NK-92 (cell line): ENCODE results near the gene FASN.

ENCODE experiments used
- DNase-seq: peaks from one replicate; lab custom pipeline; 2025; ENCODE audit not compliant: unreplicated experiment; lab: John Stamatoyannopoulos, UW

FASN gene

DNA sequence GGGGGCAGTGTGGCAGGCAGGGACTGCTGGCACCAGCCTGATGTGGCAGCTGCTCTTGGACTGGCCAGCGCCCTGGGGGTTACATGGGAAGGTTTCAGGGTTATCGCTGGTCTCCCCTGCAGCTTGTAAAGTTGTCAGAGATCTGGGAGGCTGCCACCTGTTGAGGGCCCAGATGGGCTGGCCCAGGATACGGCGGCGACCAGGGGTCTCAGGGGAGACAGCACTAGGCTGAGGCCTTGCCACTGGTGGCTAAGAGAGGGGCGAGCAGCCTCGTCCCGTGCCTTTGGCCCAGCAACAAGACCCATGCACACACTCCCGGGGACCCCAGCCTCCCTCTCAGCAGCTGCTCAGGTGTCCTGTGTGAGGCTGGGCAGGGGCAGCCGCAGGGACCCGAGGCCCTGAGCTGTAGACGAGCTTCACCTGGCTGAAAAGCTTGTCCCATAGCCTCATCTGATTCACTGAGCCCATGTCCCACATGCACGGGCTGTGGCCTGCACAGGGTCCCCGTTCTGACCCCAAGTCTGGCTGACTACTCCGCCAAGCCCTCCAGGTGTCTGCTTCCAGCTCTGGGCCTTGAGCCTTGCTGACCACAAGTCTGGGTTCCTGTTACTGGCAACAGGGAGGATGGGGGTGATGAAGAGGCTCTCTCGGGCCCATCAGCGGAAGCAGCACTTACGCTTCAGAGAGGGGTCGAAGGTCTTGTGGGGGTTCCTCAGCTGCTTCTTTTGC is 38.6 kb downstream of the FASN start:
- DNase-seq, result no peak

DNA sequence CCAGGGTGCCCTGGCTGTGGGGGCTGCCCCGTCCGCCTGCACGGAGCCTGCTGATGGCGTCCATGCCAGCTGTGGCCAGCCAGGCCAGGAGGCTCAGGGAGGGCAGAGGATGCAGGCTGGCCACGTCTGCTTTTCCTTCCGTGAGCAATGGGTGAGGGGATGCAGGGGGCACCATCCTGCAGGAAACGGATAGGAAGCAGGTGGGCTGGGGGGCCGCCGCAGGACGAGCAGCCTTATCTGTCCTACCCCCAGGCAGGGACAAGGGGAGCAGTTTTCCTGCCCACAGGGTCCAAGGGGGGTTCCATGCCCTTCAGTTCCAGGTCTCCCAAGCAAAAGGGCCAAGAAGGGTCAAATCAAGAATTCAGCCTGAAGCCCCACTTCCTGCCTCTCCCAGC is 39.2 kb downstream of the FASN start:
- no peak for DNase-seq

DNA sequence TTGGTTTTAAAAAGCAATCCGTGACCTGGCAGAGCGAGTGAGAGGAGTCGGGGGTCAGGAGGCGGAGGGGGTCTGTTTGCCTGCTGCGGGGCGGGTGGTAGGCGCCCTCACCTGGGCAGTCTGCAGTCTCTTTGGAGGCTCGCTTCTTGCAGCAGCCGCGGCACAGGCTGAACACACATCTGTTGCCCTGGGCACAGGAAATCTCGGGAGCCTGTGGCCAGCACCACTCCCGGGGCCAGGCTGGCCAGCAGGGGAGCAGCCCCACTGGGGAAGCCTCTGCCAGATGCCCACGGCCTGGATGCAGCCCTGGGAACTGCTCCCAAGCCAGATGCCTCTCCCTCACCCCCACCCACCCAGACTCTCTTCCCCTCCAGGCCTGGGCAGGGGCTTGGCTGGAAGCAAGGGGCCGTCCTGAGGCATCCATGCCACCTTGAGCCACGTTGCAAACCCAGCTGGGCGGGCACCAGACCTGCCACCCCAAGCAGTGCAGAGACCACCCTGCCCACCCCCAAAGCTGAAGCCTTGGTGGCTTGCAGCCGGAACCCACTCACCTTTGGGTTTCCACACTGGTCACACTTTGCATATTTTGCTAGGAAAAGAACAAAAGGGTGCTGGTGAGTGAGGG is 39.7 kb downstream of the FASN start:
- DNase-seq, result no peak

DNA sequence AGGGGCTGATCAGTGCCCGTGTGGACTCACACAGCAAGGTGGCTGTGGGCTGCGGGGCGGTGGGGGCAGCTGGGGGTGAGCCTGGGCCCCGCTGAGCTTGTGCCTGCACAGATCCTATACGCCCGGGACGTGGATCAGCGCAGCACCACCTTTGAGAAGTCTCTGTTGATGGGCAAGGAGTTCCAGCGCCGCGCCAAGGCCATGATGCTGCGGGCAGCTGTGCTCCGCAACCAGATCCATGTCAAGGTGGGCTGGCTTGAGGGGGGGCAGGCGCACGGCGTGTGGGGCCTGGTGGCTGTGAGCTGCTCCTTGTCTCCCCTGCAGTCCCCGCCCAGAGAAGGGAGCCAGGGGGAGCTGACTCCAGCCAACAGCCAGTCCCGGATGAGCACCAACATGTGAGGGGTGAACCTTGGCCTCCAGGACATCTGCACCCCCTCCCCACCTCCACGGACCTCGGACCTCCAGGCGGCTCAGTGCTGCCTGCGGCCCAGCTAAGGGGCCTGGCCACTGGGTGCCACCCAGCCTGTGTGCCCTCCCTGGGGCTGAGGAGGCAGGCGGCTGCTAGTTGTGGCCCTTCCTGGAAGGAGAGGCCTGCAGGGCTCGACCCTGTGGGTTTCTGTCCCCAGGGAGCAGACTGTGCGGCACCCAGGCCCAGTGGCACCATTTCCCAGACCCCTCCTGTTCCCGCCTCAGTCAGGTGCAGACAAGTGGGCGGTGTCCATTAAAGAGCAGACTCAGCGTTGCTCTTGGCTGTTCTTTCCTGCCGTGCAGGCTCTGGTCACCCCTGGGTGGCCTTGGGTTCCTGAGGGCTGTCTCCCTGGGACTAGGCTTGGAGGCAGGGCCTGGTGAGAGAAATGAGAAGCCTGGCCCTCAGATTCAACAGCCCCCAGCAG is 41.1 kb downstream of the FASN start:
- no peak for DNase-seq

DNA sequence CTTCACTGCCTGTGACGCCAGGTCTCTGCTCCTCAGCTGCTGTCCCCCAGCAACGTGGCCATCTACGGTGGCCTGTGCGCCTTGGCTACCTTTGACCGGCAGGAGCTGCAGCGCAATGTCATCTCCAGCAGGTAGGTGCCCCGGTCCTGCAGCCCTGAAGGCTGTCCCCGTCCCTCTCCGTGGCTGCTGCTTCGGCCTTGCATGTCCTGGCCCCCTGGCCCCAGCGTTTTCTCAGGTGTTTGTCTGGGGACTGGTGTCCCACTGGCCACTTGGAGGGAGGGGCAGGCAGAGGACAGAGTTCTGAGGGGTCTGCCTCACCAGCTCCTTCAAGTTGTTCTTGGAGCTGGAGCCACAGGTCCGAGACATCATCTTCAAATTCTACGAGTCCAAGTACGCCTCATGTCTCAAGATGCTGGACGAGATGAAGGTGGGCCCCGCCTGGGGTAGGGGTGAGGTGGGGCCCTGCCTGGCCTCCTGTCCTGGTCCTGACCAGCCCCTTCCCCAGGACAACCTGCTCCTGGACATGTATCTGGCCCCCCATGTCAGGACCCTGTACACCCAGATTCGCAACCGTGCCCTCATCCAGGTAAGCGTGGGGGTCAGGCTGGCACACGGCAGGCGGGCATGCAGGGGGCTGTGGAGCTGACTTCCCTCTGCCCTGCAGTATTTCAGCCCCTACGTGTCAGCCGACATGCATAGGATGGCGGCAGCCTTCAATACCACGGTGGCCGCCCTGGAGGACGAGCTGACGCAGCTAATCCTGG is 41.9 kb downstream of the FASN start:
- DNase-seq, result no peak

- DNase-seq, result no peak
Measured at GRCh38 chr17:82055023-82055964, 42.7 kb downstream of the FASN start.

DNA sequence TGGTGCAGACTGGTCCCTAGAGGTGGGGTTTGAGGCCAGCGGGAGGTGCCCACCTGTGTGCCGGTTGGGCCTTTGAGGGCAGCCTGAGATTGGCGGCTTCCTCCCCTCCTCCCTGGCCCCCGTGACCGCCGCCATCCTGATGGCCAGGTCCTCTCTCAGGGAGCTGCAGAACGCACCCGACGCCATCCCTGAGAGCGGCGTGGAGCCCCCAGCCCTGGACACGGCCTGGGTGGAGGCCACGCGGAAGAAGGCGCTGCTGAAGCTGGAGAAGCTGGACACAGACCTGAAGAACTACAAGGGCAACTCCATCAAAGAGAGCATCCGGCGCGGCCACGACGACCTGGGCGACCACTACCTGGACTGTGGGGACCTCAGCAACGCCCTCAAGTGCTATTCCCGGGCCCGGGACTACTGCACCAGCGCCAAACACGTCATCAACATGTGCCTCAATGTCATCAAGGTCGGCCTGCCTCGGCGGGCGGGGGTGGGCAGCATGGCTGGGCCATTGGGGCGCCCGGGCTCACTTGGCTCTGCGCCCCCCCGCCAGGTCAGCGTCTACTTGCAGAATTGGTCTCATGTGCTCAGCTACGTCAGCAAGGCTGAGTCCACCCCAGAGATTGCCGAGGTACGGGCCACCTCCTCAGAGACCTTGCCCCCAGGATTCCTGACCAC is 43.5 kb downstream of the FASN start:
- no peak for DNase-seq

- no peak for DNase-seq
Measured at GRCh38 chr17:82053556-82054263, 44.3 kb downstream of the FASN start.

DNA sequence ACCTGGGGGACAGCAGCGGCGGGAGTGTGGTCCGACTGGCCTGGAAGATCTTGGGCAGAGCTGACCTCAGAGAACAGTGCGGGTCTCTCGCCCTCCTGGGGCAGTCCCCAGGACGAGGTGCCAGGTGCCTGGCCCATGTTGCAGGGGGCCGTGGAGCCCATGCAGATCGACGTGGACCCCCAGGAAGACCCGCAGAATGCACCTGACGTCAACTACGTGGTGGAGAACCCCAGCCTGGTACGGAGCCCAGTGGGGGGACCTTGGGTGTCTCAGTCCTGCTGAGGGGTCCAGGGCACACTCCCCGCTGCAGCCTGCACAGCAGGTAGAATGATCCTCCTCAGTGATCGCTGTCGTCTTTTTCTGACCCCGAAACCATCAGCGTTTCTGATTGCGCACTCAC is 44.9 kb downstream of the FASN start:
- no peak for DNase-seq

GRCh38 chr17:82052638-82053059 is 45.4 kb downstream of the FASN start:
- no peak for DNase-seq

- DNase-seq, result no peak
Measured at GRCh38 chr17:82051776-82052637, 46.0 kb downstream of the FASN start, which contains the start of the genes GPS1 and RFNG. TSS of gene GPS1 (plus strand) at chr17:82051898. CDS start at chr17:82051932, 34 bp downstream. TSS of gene RFNG (minus strand) at chr17:82051811. CDS start at chr17:82051766, 45 bp downstream.

GRCh38 chr17:82050761-82051641 is 47.0 kb downstream of the FASN start:
- no peak for DNase-seq

GRCh38 chr17:82050152-82050760 is 47.8 kb downstream of the FASN start:
- DNase-seq, result no peak

GRCh38 chr17:82049521-82049971 is 48.5 kb downstream of the FASN start:
- no peak for DNase-seq

- no peak for DNase-seq
Measured at GRCh38 chr17:82049106-82049505, 48.9 kb downstream of the FASN start.

- no peak for DNase-seq
Measured at GRCh38 chr17:82048571-82048971, 49.5 kb downstream of the FASN start.
